ENCODE data around the gene CD2.

DNA sequence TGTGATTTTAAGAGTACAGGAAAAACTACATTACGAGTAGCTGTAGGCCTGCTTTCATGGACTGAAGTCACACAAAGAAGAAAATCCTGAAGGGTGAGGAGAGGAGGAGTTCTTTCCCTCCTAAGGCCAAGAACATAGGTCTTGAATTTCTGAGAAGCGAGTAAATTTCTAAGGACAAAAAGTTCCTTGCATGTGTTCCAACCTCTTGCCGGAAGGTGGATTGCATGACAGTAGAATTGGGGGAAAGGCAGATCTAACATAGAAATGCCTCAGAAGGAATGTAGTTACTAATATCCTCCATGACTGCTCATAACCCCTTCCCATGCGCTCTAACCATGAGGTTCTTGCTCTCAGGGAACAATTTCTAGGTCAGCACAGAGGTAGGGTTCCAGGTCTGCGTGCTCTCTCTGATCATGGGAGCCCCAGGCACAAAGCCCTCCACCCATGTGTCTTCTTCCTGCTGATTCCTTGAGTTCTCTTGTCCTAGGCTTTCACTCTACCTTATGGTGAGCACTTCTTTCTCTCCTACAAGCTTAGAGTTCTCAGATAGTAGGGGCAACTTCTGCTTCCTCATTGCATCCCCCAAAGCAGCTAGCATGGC, 13.7 kb downstream of the CD2 start:
- TF ChIP-seq POLR2A (IDR thresholded peaks at IDR 0.05): no peak
- TF ChIP-seq, protein P1, sequence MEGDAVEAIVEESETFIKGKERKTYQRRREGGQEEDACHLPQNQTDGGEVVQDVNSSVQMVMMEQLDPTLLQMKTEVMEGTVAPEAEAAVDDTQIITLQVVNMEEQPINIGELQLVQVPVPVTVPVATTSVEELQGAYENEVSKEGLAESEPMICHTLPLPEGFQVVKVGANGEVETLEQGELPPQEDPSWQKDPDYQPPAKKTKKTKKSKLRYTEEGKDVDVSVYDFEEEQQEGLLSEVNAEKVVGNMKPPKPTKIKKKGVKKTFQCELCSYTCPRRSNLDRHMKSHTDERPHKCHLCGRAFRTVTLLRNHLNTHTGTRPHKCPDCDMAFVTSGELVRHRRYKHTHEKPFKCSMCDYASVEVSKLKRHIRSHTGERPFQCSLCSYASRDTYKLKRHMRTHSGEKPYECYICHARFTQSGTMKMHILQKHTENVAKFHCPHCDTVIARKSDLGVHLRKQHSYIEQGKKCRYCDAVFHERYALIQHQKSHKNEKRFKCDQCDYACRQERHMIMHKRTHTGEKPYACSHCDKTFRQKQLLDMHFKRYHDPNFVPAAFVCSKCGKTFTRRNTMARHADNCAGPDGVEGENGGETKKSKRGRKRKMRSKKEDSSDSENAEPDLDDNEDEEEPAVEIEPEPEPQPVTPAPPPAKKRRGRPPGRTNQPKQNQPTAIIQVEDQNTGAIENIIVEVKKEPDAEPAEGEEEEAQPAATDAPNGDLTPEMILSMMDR (IDR thresholded peaks at IDR 0.05): no peak
